Skeletal muscle satellite cell (primary cell): ENCODE results near the gene DGKQ. TPM values are rescaled to one million over a fixed set of nuclear protein-coding genes. Genes with fewer than 3 reads are reported as not detected.
A peak's percentile ranks its signal among the peaks of the same experiment; 100 is the strongest.

Experiments used
- H3K27me3 ChIP-seq: 2 replicates; pipeline ENCODE4 v1.7.0; 2013; ENCODE audit warnings: low read length; ENCODE audit not compliant: control insufficient read depth, insufficient read depth
- H3K36me3 ChIP-seq: 2 replicates; pipeline ENCODE4 v1.7.0; 2013; ENCODE audit warnings: mild to moderate bottlenecking, control low read depth, low read length; ENCODE audit not compliant: insufficient read depth
- H3K4me1 ChIP-seq: 2 replicates; pipeline ENCODE4 v1.7.0; 2013; ENCODE audit warnings: low read length; ENCODE audit not compliant: control insufficient read depth, insufficient read depth
- H3K4me2 ChIP-seq: 2 replicates; pipeline ENCODE4 v1.7.0; 2013; ENCODE audit warnings: mild to moderate bottlenecking, low read length
- H3K4me3 ChIP-seq: 2 replicates; pipeline ENCODE4 v1.7.0; 2013; ENCODE audit warnings: low read length
- H3K9ac ChIP-seq: 2 replicates; pipeline ENCODE4 v1.7.0; 2013; ENCODE audit warnings: mild to moderate bottlenecking, low read depth, low read length, moderate library complexity
- H3K9me3 ChIP-seq: replicated peaks from 2 replicates; pipeline ENCODE4 v1.7.0; 2013; ENCODE audit warnings: mild to moderate bottlenecking, control low read depth, low read length
- total RNA-seq: library from RNA; depleted of rRNA; stranded (reverse); fragments of >200 nt; gene quantifications from 2 replicates; pipeline ENCODE4 v1.2.3, GENCODE V29; 2012; rRNA removed

The DGKQ gene, protein sequence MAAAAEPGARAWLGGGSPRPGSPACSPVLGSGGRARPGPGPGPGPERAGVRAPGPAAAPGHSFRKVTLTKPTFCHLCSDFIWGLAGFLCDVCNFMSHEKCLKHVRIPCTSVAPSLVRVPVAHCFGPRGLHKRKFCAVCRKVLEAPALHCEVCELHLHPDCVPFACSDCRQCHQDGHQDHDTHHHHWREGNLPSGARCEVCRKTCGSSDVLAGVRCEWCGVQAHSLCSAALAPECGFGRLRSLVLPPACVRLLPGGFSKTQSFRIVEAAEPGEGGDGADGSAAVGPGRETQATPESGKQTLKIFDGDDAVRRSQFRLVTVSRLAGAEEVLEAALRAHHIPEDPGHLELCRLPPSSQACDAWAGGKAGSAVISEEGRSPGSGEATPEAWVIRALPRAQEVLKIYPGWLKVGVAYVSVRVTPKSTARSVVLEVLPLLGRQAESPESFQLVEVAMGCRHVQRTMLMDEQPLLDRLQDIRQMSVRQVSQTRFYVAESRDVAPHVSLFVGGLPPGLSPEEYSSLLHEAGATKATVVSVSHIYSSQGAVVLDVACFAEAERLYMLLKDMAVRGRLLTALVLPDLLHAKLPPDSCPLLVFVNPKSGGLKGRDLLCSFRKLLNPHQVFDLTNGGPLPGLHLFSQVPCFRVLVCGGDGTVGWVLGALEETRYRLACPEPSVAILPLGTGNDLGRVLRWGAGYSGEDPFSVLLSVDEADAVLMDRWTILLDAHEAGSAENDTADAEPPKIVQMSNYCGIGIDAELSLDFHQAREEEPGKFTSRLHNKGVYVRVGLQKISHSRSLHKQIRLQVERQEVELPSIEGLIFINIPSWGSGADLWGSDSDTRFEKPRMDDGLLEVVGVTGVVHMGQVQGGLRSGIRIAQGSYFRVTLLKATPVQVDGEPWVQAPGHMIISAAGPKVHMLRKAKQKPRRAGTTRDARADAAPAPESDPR
- 12.9 and 13.5 TPM in 2 replicates for total RNA-seq

DNA sequence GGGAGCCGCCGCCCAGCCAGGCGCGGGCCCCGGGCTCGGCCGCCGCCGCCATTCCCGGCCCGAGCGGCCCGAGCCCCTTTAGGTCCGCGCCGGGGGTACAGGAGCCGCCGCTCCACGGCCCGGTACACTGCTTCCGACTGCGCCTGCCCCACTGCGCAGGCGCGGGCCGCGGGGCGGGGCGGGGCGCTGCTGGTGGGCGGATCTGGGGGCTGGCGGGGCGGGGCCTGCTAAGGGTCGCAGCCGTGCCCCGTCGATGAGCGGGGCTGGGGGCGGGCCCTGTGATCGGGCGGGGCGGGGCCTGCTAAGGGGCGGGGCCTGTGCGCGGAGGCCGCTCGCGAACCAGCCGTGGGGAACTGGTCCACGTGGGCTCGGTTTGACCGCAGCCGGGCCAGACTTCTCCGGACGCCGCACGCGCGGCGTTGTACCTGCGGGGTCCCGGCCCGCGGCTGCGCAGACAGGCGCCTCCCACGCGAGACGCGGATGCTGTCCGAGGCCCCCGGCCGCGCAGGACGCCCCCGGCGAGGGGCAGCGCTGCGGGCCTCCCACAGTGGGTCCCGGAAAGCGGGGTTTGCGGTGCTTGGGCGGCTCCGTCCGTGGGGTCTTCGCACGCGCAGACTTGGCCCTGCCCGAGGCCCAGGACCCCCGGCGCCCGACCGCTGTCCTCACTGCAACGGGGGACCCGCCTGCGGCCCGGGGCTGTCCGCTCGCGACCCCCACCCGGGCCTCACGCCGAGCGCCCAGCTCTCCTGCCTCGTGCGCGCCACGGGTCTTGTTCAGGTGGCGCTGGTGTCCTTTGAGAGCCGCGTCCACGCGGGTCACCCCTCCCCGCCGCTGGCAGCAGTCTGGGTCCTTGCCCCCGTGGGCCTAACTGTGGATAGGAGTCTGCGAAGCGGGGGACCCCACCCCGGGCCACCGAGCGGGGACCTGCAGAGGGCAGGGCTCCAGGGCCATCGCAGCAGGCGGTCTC, at the start of gene DGKQ:
DGKQ (minus strand) TSS at position 139 of the 967 bp plus-strand sequence; CDS start at position 52, 87 bp downstream.
- H3K9me3 ChIP-seq: no peaks in the 10 kb centered on the region
- H3K4me1 ChIP-seq: peaks cover 18% of the 10 kb centered on the region
- H3K27me3 ChIP-seq: no peaks in the 10 kb centered on the region
- peak within 1 kb of the TSS; percentile 83 for H3K9ac ChIP-seq
- peak within 1 kb of the TSS; percentile 99 for H3K4me2 ChIP-seq
- no peaks in the 10 kb centered on the region for H3K36me3 ChIP-seq
- H3K4me3 ChIP-seq: peak within 1 kb of the TSS; percentile 92

GRCh38 chr4:1022739-1023066, 49.3 kb upstream of the DGKQ start:
- no peaks in the 10 kb centered on the region for H3K27me3 ChIP-seq
- H3K36me3 ChIP-seq: peaks cover 19% of the 10 kb centered on the region
- no peak overlapping the region for H3K4me3 ChIP-seq
- no peak overlapping the region for H3K9ac ChIP-seq
- H3K9me3 ChIP-seq: no peaks in the 10 kb centered on the region
- H3K4me2 ChIP-seq: no peak overlapping the region
- H3K4me1 ChIP-seq: no peaks in the 10 kb centered on the region

DNA sequence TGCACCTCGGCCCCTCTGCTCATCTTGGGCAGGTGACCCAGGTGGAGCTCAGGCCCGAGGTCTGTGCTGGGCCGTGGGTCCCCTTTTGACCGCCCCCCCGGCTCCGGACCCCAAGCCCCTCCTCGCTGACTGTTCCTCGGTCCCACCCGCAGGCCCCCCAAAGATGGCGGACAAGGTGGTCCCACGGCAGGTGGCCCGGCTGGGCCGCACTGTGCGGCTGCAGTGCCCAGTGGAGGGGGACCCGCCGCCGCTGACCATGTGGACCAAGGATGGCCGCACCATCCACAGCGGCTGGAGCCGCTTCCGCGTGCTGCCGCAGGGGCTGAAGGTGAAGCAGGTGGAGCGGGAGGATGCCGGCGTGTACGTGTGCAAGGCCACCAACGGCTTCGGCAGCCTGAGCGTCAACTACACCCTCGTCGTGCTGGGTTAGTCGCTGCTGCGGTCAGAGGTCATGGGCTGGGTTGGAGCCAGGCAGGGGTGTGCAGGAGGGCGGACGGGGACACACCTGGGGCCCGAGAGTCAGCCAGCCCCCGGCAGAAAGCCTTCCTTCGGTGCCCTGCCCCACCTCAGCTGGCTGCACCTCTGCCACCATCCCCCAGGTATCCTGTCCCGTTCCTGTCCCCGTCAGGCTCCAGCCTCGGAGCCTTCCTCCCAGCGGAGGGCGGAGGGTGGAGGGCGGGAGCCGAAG, 48.8 kb upstream of the DGKQ start:
- no peaks in the 10 kb centered on the region for H3K4me1 ChIP-seq
- H3K9me3 ChIP-seq: no peaks in the 10 kb centered on the region
- no peaks in the 10 kb centered on the region for H3K27me3 ChIP-seq
- no peak overlapping the region for H3K9ac ChIP-seq
- no peak overlapping the region for H3K4me2 ChIP-seq
- H3K4me3 ChIP-seq: no peak overlapping the region
- peaks cover 19% of the 10 kb centered on the region for H3K36me3 ChIP-seq

DNA sequence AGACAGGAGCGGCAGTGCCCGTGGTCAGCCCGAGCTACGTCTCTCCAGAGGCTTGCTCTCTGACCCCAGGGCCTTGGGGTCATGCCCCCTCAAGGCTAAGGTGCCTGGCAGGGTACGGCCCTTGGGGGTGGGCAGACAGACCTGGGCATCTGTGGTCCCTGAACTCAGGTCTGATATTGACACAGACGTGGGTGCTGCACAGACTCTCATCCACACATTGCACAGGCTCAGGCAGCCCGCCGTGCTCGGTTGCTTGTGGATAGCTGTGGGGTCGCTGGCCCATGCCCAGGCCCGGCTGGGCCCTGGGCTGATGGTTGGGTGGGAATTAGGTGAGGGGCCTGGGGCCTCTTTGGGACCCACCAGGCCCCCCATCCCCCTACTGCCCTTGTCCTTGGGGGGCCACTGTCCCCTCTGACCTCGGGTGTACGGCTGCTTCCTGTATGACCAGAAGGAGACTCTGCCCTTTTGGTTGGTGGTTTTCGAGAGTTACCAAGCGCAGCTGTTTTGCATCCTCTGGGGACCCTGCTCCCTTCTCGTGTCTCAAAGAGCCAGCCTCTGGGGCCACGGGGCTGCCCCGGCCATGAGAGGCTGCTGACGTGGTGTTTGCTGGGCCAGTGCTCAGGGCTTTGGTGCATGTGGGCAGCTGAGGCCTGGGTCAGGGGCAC, 48.1 kb upstream of the DGKQ start:
- Histone ChIP-seq H3K27me3 (no peaks in the 10 kb centered on the region), H3K4me1 (no peaks in the 10 kb centered on the region), H3K9ac (no peak overlapping the region), H3K36me3 (peaks cover 19% of the 10 kb centered on the region), H3K4me3 (no peak overlapping the region), H3K4me2 (no peak overlapping the region), H3K9me3 (no peaks in the 10 kb centered on the region)

DNA sequence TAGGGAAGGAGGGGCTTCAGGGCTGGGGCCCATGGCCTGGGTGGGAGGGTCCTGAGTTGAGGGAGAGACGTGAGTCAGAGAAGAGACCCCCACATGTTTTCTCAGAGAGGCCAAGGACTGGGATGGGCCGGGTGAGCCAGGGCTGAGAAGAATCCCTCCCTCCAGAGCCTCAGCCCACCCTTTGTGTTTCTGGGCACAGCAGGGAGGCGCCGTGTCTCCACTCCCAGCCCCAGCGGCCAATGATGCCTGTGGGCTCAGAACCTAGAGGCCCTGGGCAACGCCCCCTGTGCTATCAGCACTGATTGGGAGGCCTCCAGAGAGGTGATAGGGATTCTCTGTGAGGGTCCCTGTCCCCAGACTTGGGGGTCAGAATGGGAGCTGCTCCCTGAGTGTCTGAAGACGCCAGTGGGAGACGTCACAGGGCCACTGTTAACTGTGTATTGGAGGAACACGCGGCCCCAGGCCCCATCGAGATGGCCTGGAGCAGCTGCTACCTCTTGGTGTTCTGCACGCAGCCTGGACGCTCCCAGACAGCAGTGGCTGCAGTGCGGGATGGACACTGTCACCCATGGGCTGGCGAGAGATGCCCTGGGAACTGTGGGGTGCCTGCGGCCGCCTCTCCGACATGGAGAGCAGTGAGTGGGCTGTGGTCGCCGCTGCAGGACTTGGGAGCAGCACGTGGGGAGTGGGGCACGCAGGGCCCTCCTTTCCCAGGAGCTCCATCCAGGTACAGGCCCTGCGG, 46.5 kb upstream of the DGKQ start:
- H3K9ac ChIP-seq: no peak overlapping the region

DNA sequence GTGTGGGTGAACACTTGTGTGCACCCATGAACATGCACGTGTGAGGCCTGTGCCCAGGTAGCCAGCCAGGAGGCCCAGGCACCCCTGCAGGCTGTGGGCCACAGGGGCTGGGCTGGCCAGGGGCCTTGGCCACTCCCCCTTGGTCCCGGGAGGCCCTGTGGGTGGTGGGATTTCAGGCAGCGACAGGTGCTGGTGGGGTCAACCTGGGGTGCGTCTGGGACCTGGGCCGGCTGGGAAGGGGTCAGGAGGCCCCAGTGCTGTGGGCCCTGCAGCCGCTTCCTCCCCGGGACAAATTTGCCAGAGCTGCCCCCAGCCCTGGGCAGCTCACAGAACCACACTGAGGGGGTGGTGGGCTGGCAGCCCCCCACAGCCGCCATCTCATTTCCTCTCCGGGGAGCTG, 46.0 kb upstream of the DGKQ start:
- no peak overlapping the region for H3K9ac ChIP-seq
- no peaks in the 10 kb centered on the region for H3K4me1 ChIP-seq

More for the DNA sequence above, 46.5 kb upstream of the DGKQ start:
- Histone ChIP-seq H3K27me3 (no peaks in the 10 kb centered on the region), H3K4me3 (no peak overlapping the region), H3K4me2 (no peak overlapping the region), H3K36me3 (peaks cover 7% of the 10 kb centered on the region), H3K4me1 (no peaks in the 10 kb centered on the region), H3K9me3 (no peaks in the 10 kb centered on the region)

DNA sequence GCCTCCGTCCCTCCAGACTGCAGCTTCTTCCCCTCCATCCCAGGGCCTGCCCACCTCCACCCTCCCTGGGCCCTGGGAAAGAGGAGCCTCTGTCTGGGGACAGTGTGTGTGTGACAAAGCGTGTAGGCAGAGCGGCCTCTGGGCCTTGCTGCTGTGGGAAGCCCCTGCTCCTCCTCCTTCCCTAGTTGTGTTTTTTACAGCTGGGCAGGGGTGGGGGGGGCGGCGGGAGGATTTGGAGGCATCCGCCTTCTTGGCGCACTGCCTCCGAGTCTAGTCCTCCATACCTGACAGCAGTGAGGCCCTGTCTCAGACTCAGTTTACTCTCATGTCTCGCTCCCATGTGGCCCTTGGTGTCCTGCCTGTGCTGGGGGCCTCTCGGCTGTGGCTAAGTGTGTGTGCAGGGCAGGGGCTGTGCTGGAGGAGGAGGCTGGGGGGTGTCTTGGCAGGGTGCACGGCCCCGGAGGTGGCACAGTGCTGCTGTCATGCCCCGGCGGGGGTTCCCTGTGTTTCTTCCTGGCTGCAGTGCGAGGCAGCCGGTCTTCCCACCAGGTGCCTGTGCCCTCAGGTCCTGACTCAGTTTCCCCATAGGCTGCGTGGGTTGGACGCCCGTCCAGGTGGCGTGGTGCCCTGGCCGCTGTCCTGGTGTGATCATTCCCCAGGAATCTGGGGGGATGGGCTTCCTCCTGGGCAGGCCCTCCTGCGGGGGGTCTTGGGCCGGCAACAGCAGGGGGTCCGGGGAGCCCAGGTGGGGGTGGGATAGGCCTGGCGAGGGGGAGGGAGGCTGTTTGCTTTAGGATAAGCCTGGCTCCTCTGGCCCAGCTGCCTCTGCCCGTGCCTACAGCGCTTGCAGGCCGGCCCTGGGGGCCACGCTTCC, 45.0 kb upstream of the DGKQ start:
- no peak overlapping the region for H3K4me2 ChIP-seq
- H3K27me3 ChIP-seq: no peaks in the 10 kb centered on the region
- no peaks in the 10 kb centered on the region for H3K9me3 ChIP-seq
- peaks cover 4% of the 10 kb centered on the region for H3K36me3 ChIP-seq
- H3K4me3 ChIP-seq: no peak overlapping the region
- H3K9ac ChIP-seq: no peak overlapping the region
- H3K4me1 ChIP-seq: no peaks in the 10 kb centered on the region

More for the DNA sequence above, 46.0 kb upstream of the DGKQ start:
- Histone ChIP-seq H3K4me2 (no peak overlapping the region), H3K36me3 (peaks cover 2% of the 10 kb centered on the region), H3K9me3 (no peaks in the 10 kb centered on the region), H3K4me3 (no peak overlapping the region), H3K27me3 (no peaks in the 10 kb centered on the region)

DNA sequence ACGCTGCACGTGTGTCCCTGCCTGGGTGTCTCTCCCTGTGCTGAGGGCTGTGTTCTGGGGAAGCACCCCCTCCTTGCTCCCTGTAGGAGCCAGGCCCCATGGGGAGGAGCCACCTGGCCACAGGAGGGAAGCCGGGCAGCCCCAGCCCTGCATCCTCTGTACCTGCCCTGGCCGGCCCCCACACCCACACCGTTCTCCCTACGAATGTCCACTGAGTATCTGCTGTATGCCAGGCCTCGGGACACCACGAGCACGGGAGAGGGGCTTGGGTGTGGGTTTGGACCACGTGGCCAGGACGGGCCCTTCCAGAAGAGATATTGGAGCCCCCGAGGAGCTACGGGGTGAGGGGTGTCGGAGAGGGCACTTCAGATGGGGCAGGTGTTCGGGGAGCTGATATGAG, 44.3 kb upstream of the DGKQ start:
- H3K27me3 ChIP-seq: no peaks in the 10 kb centered on the region
- H3K4me1 ChIP-seq: no peaks in the 10 kb centered on the region
- H3K9ac ChIP-seq: no peak overlapping the region

DNA sequence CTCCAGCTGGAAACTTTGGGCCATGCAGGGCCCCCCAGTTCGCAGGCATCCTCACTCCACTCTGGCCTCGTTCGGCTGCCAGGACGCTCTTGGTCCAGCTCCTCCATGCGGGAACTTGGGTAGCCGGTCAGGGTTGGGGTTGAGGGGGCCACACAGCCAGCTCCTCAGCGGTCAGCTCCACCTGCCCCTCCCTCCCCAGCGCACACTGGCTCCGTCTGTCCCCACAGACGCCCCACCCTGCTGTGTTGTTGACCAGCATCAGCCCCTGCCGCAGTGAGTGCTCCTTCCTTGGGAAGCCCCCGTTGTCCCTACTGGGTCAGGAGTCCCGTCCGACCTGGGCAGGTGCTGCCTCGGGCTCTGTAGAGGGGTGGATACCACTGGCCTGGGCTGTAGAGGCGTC, 43.8 kb upstream of the DGKQ start:
- H3K36me3 ChIP-seq: peaks cover 6% of the 10 kb centered on the region
- no peaks in the 10 kb centered on the region for H3K4me1 ChIP-seq
- H3K4me3 ChIP-seq: no peak overlapping the region
- H3K9me3 ChIP-seq: no peaks in the 10 kb centered on the region
- no peak overlapping the region for H3K4me2 ChIP-seq
- H3K9ac ChIP-seq: no peak overlapping the region
- no peaks in the 10 kb centered on the region for H3K27me3 ChIP-seq

More for the DNA sequence above, 44.3 kb upstream of the DGKQ start:
- Histone ChIP-seq H3K4me3 (no peak overlapping the region), H3K4me2 (no peak overlapping the region), H3K9me3 (no peaks in the 10 kb centered on the region), H3K36me3 (peaks cover 6% of the 10 kb centered on the region)
